Measurements from ENCODE around the gene MYO15A.

DNA sequence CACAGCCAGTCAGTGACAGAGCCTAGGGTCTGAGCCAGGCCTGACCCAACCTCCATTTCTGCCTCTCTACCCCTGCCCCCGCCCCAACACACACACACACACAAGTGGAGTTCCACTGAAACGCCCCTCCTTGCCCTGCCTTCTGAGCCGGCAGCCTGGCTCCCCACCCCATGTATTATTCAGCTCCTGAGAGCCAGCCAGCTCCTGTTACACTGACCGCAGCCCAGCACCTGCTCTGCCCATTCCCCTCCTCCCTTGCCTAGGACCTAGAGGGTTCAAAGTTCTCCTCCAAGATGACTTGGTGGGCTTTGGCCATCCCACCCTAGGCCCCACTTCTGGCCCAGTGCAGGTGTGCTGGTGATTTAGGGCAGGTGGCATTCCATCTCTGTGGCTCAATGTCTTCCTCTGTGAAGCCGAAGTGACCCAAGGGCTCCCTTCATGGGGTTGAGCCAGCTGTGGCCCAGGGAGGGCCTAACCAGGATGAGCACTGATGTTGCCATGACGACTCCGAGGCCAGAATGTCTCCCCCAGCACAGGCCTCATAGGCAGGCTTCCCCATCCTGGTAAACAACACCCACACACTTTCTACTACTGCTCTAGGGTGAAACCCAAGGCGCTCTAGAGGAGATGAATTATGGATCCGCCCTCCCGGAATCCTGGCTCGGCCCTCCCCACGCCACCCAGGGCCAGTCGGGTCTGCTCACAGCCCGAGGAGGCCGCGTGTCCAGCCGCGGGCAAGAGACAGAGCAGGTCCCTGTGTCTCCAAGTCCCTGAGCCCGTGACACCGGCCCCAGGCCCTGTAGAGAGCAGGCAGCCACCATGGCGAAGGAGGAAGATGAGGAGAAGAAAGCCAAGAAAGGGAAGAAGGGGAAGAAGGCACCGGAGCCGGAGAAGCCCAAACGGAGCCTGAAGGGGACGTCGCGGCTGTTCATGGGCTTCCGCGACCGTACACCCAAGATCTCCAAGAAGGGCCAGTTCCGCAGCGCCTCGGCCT, 9.7 kb downstream of the MYO15A start:
- TF ChIP-seq CTCF (IDR thresholded peaks at IDR 0.05) (no peak), POLR2A (IDR thresholded peaks at IDR 0.05) (no peak)
